ENCODE data around the gene NRIP1. TPM values are rescaled to one million over a fixed set of nuclear protein-coding genes. Genes with fewer than 3 reads are reported as not detected.

Gene NRIP1
- total RNA-seq, 1 donor from 2014 or later, result 72.1 TPM

DNA sequence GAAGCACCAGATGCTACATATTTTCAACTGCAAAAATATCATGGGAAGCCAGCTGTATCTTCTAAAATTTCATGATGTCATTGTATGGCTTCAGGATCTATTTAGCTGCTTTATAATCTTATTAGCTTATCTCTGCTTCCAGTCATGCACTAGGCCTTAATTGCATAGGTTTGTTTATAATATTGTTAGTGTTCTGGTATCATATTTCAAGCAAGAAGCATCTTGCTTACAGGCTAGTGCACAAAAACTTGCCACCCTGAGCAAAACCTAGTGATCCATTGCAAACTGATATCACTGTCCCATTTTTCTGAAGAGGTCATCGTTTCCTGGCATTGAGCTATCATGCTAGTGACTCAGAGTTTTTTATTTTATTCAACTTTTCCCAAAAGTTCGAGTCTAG is 15.7 kb upstream of the NRIP1 start:
- TF ChIP-seq, protein P1, sequence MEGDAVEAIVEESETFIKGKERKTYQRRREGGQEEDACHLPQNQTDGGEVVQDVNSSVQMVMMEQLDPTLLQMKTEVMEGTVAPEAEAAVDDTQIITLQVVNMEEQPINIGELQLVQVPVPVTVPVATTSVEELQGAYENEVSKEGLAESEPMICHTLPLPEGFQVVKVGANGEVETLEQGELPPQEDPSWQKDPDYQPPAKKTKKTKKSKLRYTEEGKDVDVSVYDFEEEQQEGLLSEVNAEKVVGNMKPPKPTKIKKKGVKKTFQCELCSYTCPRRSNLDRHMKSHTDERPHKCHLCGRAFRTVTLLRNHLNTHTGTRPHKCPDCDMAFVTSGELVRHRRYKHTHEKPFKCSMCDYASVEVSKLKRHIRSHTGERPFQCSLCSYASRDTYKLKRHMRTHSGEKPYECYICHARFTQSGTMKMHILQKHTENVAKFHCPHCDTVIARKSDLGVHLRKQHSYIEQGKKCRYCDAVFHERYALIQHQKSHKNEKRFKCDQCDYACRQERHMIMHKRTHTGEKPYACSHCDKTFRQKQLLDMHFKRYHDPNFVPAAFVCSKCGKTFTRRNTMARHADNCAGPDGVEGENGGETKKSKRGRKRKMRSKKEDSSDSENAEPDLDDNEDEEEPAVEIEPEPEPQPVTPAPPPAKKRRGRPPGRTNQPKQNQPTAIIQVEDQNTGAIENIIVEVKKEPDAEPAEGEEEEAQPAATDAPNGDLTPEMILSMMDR (IDR thresholded peaks at IDR 0.05; ENCODE audit: unreplicated experiment), result no peak
- Mint-ChIP-seq H3K4me1 (ENCODE audit: unreplicated experiment) (no peaks in the 10 kb centered on the region), H3K36me3 (ENCODE audit: low read depth, unreplicated experiment) (no peaks in the 10 kb centered on the region), H3K27me3 (ENCODE audit: unreplicated experiment) (no peaks in the 10 kb centered on the region), H3K27ac (ENCODE audit: unreplicated experiment) (no peak overlapping the region), H3K4me3 (ENCODE audit: unreplicated experiment) (no peak overlapping the region), H3K9me3 (ENCODE audit: unreplicated experiment) (no peaks in the 10 kb centered on the region)
- DNase-seq (ENCODE audit: low spot score), result no peak

DNA sequence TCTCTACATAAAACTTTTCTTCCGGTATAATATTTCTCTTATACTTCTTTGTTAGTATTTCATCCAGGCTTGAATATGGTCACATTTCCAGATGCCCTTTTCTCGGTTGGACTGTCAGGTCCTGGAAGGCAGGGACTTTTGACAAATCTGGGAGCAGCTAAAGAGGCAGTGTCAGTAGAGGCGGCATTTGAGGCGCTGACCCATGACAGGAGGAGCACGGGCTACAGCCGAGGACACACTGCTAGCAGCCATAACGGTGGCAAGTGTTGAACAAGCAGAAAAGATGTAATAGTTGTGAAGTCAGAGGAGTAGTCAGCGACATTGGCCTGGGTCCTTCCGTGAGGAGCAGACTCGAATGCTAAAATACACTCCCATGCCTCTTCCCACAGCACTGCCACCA is 14.5 kb upstream of the NRIP1 start:
- Mint-ChIP-seq H3K9me3 (ENCODE audit: unreplicated experiment) (no peaks in the 10 kb centered on the region), H3K4me1 (ENCODE audit: unreplicated experiment) (no peaks in the 10 kb centered on the region), H3K36me3 (ENCODE audit: low read depth, unreplicated experiment) (no peaks in the 10 kb centered on the region), H3K27me3 (ENCODE audit: unreplicated experiment) (no peaks in the 10 kb centered on the region), H3K4me3 (ENCODE audit: unreplicated experiment) (no peak overlapping the region), H3K27ac (ENCODE audit: unreplicated experiment) (no peak overlapping the region)
- DNase-seq (ENCODE audit: low spot score), result no peak
- TF ChIP-seq, protein P1 (IDR thresholded peaks at IDR 0.05; ENCODE audit: unreplicated experiment), result no peak

DNA sequence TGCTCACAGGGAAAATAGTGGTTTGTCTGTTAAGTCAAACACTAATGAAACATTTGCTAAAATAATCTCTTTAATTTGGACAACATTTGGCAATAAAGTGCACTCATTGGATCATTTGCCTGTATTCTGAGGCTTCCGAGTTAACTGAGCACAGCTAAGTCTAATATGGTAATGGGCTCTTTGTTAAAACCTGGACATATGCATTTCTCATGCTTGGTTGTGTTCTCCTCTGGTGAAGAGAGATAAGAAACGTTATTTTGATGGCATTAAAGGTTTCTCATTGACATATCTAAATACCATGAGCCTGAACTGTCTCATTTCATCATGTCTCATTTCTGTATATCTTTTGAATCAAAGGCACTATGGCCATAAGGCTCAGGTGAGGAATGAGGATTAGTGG is 13.4 kb upstream of the NRIP1 start:
- Mint-ChIP-seq H3K9me3 (ENCODE audit: unreplicated experiment) (no peaks in the 10 kb centered on the region), H3K4me3 (ENCODE audit: unreplicated experiment) (no peak overlapping the region), H3K27ac (ENCODE audit: unreplicated experiment) (no peak overlapping the region), H3K27me3 (ENCODE audit: unreplicated experiment) (no peaks in the 10 kb centered on the region), H3K36me3 (ENCODE audit: low read depth, unreplicated experiment) (no peaks in the 10 kb centered on the region), H3K4me1 (ENCODE audit: unreplicated experiment) (no peaks in the 10 kb centered on the region)
- DNase-seq (ENCODE audit: low spot score), result no peak
- TF ChIP-seq, protein P1 (IDR thresholded peaks at IDR 0.05; ENCODE audit: unreplicated experiment), result no peak

- Mint-ChIP-seq H3K27ac (ENCODE audit: unreplicated experiment) (no peak overlapping the region), H3K36me3 (ENCODE audit: low read depth, unreplicated experiment) (no peaks in the 10 kb centered on the region), H3K27me3 (ENCODE audit: unreplicated experiment) (no peaks in the 10 kb centered on the region), H3K4me3 (ENCODE audit: unreplicated experiment) (no peak overlapping the region), H3K4me1 (ENCODE audit: unreplicated experiment) (no peaks in the 10 kb centered on the region), H3K9me3 (ENCODE audit: unreplicated experiment) (no peaks in the 10 kb centered on the region)
- TF ChIP-seq, protein P1 (IDR thresholded peaks at IDR 0.05; ENCODE audit: unreplicated experiment), result no peak
- DNase-seq (ENCODE audit: low spot score), result no peak
These were observed 12.8 kb upstream of the NRIP1 start for GRCh38 chr21:15077529-15078145.

GRCh38 chr21:15076730-15077129 is 11.9 kb upstream of the NRIP1 start:
- H3K27ac Mint-ChIP-seq (ENCODE audit: unreplicated experiment), result no peak overlapping the region
- H3K36me3 Mint-ChIP-seq (ENCODE audit: low read depth, unreplicated experiment), result no peaks in the 10 kb centered on the region
- H3K4me1 Mint-ChIP-seq (ENCODE audit: unreplicated experiment), result no peaks in the 10 kb centered on the region
- H3K9me3 Mint-ChIP-seq (ENCODE audit: unreplicated experiment), result no peaks in the 10 kb centered on the region
- H3K4me3 Mint-ChIP-seq (ENCODE audit: unreplicated experiment), result no peak overlapping the region
- no peak for DNase-seq (ENCODE audit: low spot score)
- TF ChIP-seq, protein P1 (IDR thresholded peaks at IDR 0.05; ENCODE audit: unreplicated experiment), result no peak
- H3K27me3 Mint-ChIP-seq (ENCODE audit: unreplicated experiment), result no peaks in the 10 kb centered on the region
